Inferior parietal cortex (tissue), 1 donor: ENCODE data around the gene RTN4.

Source experiments
- DNase-seq: peaks from one replicate; pipeline ENCODE4 v3.0.0-alpha.2; 2016; ENCODE audit errors: extremely low spot score

RTN4 gene

GRCh38 chr2:54968561-54969218 lies 81.6 kb downstream of the RTN4 start:
- no peak for DNase-seq

DNA sequence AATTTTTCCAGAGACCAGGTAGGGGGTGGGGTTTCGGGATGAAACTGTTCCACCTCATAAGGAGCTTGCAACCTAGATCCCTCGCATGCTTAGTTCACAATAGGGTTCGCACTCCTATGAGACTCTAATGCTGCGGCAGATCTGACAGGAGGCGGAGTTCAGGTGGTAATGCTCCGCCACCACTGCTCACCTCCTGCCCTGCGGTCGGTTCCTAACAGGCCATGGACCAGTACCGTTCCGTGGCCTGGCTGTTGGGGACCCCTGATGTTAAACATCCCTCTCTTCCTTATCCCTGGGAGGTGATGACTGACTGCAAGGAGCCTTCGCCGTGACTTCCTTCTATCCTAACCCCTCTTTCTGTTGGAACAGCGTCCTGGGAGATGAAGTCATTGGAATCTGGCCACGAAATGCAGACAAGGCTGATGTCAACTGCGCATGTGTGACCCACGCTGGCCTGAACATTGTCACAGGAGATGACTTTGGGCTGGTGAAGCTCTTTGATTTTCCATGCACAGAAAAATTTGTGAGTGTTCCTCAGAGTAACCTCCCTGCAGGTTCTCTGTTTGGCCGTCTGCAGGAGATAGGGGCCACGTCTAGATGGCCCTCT lies 82.4 kb downstream of the RTN4 start:
- DNase-seq: no peak

GRCh38 chr2:54967269-54967668 lies 83.0 kb downstream of the RTN4 start:
- no peak for DNase-seq

DNA sequence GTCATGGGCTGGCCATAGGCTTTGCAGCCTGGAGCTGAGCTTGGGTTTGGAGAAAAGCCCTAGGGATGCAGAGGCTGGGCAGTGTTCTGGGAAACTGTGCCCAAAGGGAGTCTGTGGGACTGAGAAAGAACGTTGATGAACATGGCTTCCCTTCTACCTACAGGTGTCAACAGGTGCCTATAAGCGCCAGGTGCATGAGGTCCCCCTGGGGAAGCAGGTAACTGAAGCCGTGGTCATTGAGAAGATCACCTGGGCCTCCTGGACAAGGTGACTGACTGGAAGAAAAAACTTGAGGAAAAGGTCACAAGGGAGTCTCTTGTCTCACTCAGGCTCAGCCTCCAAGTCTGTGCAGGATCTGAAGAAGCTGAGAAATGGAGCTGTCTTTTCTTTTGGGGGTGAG lies 83.4 kb downstream of the RTN4 start:
- no peak for DNase-seq

- no peak for DNase-seq
Observed at GRCh38 chr2:54966165-54966832, 84.0 kb downstream of the RTN4 start.

DNA sequence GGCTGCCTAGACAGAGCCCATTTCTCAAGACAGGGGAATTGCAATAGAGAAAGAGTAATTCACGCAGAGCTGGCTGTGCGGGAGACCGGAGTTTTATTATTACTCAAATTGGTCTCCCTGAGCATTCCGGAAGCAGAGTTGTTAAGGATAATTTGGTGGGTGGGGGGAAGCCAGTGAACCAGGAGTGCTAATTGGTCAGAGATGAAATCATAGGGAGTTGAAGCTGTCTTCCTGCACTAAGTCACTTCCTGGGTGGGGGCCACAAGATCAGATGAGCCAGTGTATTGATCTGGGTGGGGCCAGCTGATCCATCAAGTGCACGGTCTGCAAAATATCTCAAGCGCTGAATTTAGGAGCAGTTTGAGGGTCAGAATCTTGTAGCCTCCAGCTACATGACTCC lies 84.8 kb downstream of the RTN4 start:
- DNase-seq: no peak

DNA sequence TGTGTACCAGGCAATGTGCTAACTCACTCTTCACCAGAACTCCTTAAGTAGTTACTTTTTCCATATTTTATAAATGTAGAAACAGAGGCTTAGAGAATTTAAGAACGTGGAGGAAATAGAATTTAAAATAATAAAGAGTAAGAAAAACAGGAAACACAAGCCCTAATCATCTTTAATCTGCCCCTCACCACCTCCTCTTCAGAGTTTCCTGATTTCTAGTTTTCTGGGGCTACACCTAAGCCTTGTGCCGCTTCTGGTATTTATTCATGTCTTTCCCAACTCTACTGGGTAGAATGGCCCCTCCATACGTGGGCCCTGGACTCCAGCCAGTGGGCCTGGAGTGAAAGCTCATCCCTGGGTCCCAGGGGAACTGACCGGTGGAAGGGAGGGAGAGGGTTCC lies 85.4 kb downstream of the RTN4 start:
- DNase-seq: no peak

GRCh38 chr2:54964271-54964670 lies 86.0 kb downstream of the RTN4 start:
- DNase-seq: no peak

DNA sequence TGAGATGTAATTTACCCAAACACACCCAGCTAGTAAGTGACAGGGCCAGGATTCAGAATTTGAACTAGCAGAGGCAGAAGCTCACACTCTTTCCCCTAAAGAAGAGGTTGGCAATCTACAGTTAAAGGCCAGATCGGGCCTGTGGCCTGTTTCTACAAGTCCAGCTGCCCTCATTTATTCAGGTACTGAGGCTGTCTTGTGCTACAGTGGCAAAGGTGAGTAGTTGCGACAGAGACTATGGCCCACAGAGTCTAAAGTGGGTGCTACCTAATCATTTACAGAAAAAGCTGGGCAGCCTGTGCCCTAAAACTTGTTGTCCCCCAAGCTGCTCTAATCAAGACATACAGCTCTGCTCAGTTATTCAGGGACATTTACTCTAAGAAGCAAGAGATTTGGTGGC lies 86.8 kb downstream of the RTN4 start:
- no peak for DNase-seq

GRCh38 chr2:54962935-54963440 lies 87.3 kb downstream of the RTN4 start:
- no peak for DNase-seq

DNA sequence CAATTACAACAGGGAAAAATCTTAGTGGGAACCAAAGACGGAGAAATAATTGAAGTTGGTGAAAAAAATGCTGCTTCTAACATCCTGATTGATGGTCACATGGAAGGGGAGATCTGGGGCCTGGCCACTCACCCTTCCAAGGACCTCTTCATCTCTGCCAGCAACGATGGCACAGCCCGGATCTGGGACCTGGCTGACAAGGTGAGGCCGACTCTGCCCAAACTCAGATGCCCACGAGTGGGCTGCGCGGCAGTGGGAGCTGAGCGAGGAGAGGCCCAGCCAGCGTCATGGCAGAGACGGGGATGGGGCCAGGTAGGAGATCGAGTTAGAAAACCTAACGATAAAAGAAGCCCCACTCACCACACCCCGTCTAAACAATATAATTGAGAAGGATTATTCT lies 87.7 kb downstream of the RTN4 start:
- DNase-seq: no peak

GRCh38 chr2:54960164-54960563 lies 90.1 kb downstream of the RTN4 start:
- no peak for DNase-seq

GRCh38 chr2:54958717-54959371 lies 91.4 kb downstream of the RTN4 start:
- no peak for DNase-seq

GRCh38 chr2:54957321-54957999 lies 92.8 kb downstream of the RTN4 start:
- no peak for DNase-seq

DNA sequence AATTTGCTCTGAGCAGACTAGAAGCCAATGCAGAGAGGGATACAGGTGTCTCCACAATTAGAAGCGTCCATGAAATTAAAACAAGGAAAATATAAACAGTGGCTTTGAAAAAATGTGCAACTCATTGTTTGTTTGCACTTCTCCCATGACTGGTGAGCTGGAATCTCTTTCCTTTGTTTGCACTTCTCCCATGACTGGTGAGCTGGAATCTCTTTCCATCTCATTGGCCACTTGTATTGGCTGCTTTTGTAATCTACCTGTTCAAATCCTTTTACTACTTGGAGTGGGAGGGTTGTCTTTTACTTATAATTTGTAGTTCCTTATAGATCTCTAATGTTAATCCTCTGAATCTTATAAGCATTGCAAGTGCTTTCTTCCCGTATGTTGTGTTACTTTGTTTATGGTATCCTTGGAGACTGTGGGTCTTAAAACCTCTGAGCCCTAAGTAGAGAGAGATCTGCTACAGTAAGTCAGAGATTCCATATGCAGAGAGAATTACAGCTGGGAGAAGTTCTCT lies 94.1 kb downstream of the RTN4 start:
- DNase-seq: no peak

GRCh38 chr2:54955358-54956110 lies 94.7 kb downstream of the RTN4 start:
- no peak for DNase-seq

- DNase-seq: no peak
Observed at GRCh38 chr2:54954705-54955357, 95.4 kb downstream of the RTN4 start.

- no peak for DNase-seq
Observed at GRCh38 chr2:54954158-54954557, 96.1 kb downstream of the RTN4 start.

DNA sequence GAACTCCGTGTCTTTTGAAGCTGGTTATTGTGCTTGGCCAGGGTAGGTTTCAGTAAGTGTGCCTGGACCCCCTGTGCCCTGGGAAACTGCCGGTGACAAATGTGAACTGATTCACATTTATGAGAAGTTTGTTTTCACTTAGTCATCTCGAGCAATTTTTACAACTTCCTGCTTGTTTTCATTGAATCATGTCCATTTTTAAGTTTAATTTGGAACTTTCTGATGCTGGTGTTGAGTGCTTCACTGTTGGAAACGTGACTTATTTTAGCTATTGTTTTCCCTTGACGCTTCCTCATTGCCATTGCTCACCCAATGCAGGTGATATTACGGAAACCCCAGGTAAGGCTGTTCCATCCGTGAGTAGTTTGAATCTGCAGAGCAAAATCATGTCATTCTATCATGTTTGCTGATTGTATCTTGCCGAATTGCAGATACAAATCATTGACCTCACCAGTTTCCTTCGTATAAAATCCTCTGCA lies 97.2 kb downstream of the RTN4 start:
- no peak for DNase-seq

DNA sequence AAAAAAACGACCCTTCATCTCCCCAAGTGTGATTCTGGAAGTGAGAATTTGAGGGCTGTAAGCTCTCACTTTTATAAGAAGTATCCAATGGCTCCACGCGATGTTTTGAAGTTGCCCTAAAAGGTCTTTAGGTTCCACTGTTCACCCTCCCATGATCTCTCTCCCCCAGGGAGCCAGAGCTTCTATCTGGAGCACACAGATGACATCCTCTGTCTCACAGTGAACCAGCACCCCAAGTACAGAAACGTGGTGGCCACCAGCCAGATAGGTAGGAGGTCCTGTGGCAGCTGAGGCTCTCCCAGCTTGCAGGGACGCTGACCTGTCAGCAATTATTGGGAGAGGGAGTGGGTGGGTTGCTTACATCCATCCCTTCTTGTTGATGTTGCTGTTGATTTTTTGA lies 97.8 kb downstream of the RTN4 start:
- DNase-seq: no peak
